Ascending aorta (tissue), 2 donors: ENCODE data around the gene NMNAT3. TPM values are rescaled to one million over a fixed set of nuclear protein-coding genes. Genes with fewer than 3 reads are reported as not detected.

Source experiments
- DNase-seq, 2 donors: peaks; one replicate each; pipeline ENCODE4 v3.0.0-alpha.2; 2019; ENCODE audit warnings: low spot score in 2 of 2
- H3K27ac ChIP-seq, 2 donors: fragments of 200-600 bp; sonication (generic); one replicate each; pipeline ENCODE4 v1.5.1; 2016 to 2017; ENCODE audit warnings: mild to moderate bottlenecking in 1 of 2
- H3K27me3 ChIP-seq: fragments of 200-600 bp; sonication (generic); one replicate; pipeline ENCODE4 v1.5.1; 2017
- H3K36me3 ChIP-seq, 2 donors: fragments of 200-600 bp; sonication (generic); one replicate each; pipeline ENCODE4 v1.5.1; 2016
- H3K4me1 ChIP-seq, 2 donors: fragments of 200-600 bp; sonication (generic); one replicate each; pipeline ENCODE4 v1.5.1; 2016 to 2017; ENCODE audit warnings: mild to moderate bottlenecking in 1 of 2
- H3K4me3 ChIP-seq, 2 donors: fragments of 200-600 bp; sonication (generic); one replicate each; pipeline ENCODE4 v1.5.1; 2016 to 2017; ENCODE audit warnings: mild to moderate bottlenecking in 1 of 2
- H3K9me3 ChIP-seq, 2 donors: fragments of 200-600 bp; sonication (generic); one replicate each; pipeline ENCODE4 v1.5.1; 2016
- CTCF ChIP-seq, 3 experiments: fragments of 200-600 bp in 2 of 3; fragments of 450-650 bp in 1 of 3; sonication (generic) in 2 of 3; IDR thresholded peaks; one replicate each; pipeline ENCODE4 v1.5.1; 2016 to 2019; ENCODE audit warnings: antibody characterized with exemption in 3 of 3, mild to moderate bottlenecking in 1 of 3, moderate library complexity in 1 of 3
- intact Hi-C: fragments of 100-400 bp; cut with DNase I; formaldehyde crosslinking; loops from one replicate; pipeline ENCODE4 v1.15.1; 2023
- total RNA-seq: library from RNA; depleted of rRNA; stranded (reverse); fragments of >200 nt; gene quantifications from one replicate; pipeline ENCODE4 v1.1.0, GENCODE V29; 2016

The NMNAT3 gene
- total RNA-seq, 1 donor from 2014 or later, result 1.2 TPM

GRCh38 chr3:139608924-139609323, 68.8 kb downstream of the NMNAT3 start:
- no peak overlapping the region for H3K4me3 ChIP-seq
- H3K27me3 ChIP-seq, result no peaks in the 10 kb centered on the region
- H3K9me3 ChIP-seq, result no peaks in the 10 kb centered on the region
- no peaks in the 10 kb centered on the region for H3K36me3 ChIP-seq
- no peak overlapping the region for H3K27ac ChIP-seq
- intact Hi-C loops, result no loop called here
- H3K4me1 ChIP-seq, result no peaks in the 10 kb centered on the region
- TF ChIP-seq CTCF (IDR thresholded peaks at IDR 0.05), result no peak
- DNase-seq, result no peak

GRCh38 chr3:139608108-139608380, 69.7 kb downstream of the NMNAT3 start:
- intact Hi-C loops, result no loop called here
- no peak overlapping the region for H3K27ac ChIP-seq
- no peak overlapping the region for H3K4me3 ChIP-seq
- no peaks in the 10 kb centered on the region for H3K27me3 ChIP-seq
- no peaks in the 10 kb centered on the region for H3K36me3 ChIP-seq
- no peaks in the 10 kb centered on the region for H3K4me1 ChIP-seq
- H3K9me3 ChIP-seq, result no peaks in the 10 kb centered on the region
- TF ChIP-seq CTCF (IDR thresholded peaks at IDR 0.05), result no peak
- DNase-seq, result no peak

- H3K4me1 ChIP-seq, result no peaks in the 10 kb centered on the region
- H3K36me3 ChIP-seq, result no peaks in the 10 kb centered on the region
- TF ChIP-seq CTCF (IDR thresholded peaks at IDR 0.05), result no peak
- no peaks in the 10 kb centered on the region for H3K27me3 ChIP-seq
- DNase-seq, result no peak
- H3K27ac ChIP-seq, result no peak overlapping the region
- intact Hi-C loops, result no loop called here
- H3K4me3 ChIP-seq, result no peak overlapping the region
- H3K9me3 ChIP-seq, result no peaks in the 10 kb centered on the region
Measured at GRCh38 chr3:139607257-139608107, 70.3 kb downstream of the NMNAT3 start.

GRCh38 chr3:139602003-139602402, 75.8 kb downstream of the NMNAT3 start:
- DNase-seq, result no peak
- Histone ChIP-seq H3K27me3 (no peaks in the 10 kb centered on the region), H3K4me1 (no peaks in the 10 kb centered on the region), H3K27ac (no peak overlapping the region), H3K4me3 (no peak overlapping the region), H3K9me3 (no peaks in the 10 kb centered on the region), H3K36me3 (no peaks in the 10 kb centered on the region)
- intact Hi-C loops, result no loop called here
- no peak for TF ChIP-seq CTCF (IDR thresholded peaks at IDR 0.05)

GRCh38 chr3:139601191-139601961, 76.4 kb downstream of the NMNAT3 start:
- Histone ChIP-seq H3K27ac (no peak overlapping the region), H3K4me1 (no peaks in the 10 kb centered on the region), H3K27me3 (no peaks in the 10 kb centered on the region), H3K4me3 (no peak overlapping the region), H3K9me3 (no peaks in the 10 kb centered on the region), H3K36me3 (no peaks in the 10 kb centered on the region)
- TF ChIP-seq CTCF (IDR thresholded peaks at IDR 0.05), result no peak
- DNase-seq, result no peak
- intact Hi-C loops, result no loop called here
